Transverse colon (tissue), 3 donors: Measurements from ENCODE around the gene SH3GL3.

Experiments used
- CTCF ChIP-seq, 5 experiments: fragments of 200-600 bp in 3 of 5; fragments of 450-650 bp in 2 of 5; sonication (generic) in 3 of 5; IDR thresholded peaks; 1 replicate in 2 of 5; 2 replicates in 3 of 5; pipeline ENCODE4 v1.5.1; 2016 to 2017; ENCODE audit warnings: antibody characterized with exemption in 5 of 5, inconsistent platforms in 3 of 5, mild to moderate bottlenecking in 2 of 5, moderate library complexity in 1 of 5
- EP300 ChIP-seq: sonication (generic); formaldehyde crosslinking; IDR thresholded peaks from one replicate; pipeline ENCODE4 v1.6.1; 2017; ENCODE audit warnings: antibody characterized with exemption, low read depth

GRCh38 chr15:83604549-83604948 lies 157.4 kb downstream of the SH3GL3 start:
- TF ChIP-seq EP300 (no peak), CTCF (IDR thresholded peaks at IDR 0.05) (no peak)
